ENCODE measurements around the gene AIFM1. TPM values are rescaled to one million over a fixed set of nuclear protein-coding genes. Genes with fewer than 3 reads are reported as not detected.

AIFM1 gene
- total and polyA plus RNA-seq, 2 of the 4 experiments (the other 2 are of a cell fraction): 22.0 to 27.4 TPM

DNA sequence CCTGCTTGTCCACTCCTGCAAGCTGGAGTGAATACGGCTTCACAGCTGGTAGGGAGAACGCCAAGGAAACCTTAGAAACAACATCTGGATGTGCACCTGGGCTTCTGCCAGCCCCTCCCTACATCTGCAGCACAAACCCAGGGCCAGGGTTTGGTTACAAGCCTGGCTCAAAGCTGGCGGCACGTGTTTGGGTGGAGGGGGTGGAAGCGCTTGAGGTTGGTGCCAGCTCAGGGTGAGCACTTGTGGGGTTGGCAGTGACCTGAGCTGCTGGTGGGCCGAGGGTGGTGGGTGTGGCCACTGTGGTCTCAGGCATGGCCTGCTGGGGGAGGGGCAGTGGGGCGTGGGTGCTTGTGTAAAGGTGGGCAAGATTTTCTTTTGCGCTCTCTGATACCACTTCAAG lies 70.9 kb downstream of the AIFM1 start:
- Histone ChIP-seq H2BK20ac (ENCODE audit: low read depth, low read length) (no peak overlapping the region), H3K9me1 (ENCODE audit: insufficient read depth, low read length) (peaks cover 5% of the 10 kb centered on the region), H3K4me2 (ENCODE audit: low read depth, low read length) (no peak overlapping the region), H4K8ac (ENCODE audit: low read depth in 2 of 2, low read length in 2 of 2) (no peak overlapping the region), H2AK9ac (replicated peaks; ENCODE audit: low read depth, low read length, poor library complexity) (peak overlapping the region; percentile 61), H2AK5ac (ENCODE audit: low read depth, low read length) (no peak overlapping the region), H4K5ac (ENCODE audit: low read depth, low read length) (no peak overlapping the region), H3K4me3 (ENCODE audit: insufficient read depth, low read depth, low read length) (no peak overlapping the region), H3K36me3 (ENCODE audit: control insufficient read depth, insufficient read depth, low read length) (no peaks in the 10 kb centered on the region), H2BK5ac (ENCODE audit: low read depth, low read length, poor library complexity, severe bottlenecking) (no peak overlapping the region), H3K14ac (replicated peaks; ENCODE audit: low read depth, low read length) (no peak overlapping the region), H3K4me1 (ENCODE audit: control insufficient read depth, insufficient read depth, low read length) (peaks cover 4% of the 10 kb centered on the region; the same call in 1 of the 2 replicates), H3K9me3 (ENCODE audit: control insufficient read depth, insufficient read depth, low read length) (no peaks in the 10 kb centered on the region), H3K27me3 (ENCODE audit: control insufficient read depth, insufficient read depth, low read length) (no peaks in the 10 kb centered on the region; the same call in 1 of the 2 replicates), H3K4ac (ENCODE audit: low read depth, low read length) (no peak overlapping the region), H4K91ac (ENCODE audit: insufficient read depth, low read depth, low read length) (no peak overlapping the region), H3K9ac (ENCODE audit: low read depth, low read length) (no peak overlapping the region), H3K56ac (ENCODE audit: extremely low read depth, insufficient read depth, low read length) (no peak overlapping the region), H3K23ac (ENCODE audit: low read depth, low read length) (no peak overlapping the region), H3K79me1 (ENCODE audit: low read depth in 1 of 2, low read length in 2 of 2) (peaks cover 4 to 40% of the 10 kb centered on the region in 2 experiments; a peak in 2 of 4 replicates), H3K18ac (ENCODE audit: low read depth, low read length) (no peak overlapping the region), H2BK15ac (ENCODE audit: low read depth, low read length) (no peak overlapping the region), H4K20me1 (ENCODE audit: insufficient read depth, low read length) (peaks cover 30% of the 10 kb centered on the region), H3K27ac (ENCODE audit: insufficient read depth, low read length) (no peak overlapping the region), H2BK120ac (ENCODE audit: low read depth, low read length) (no peak overlapping the region), H2AFZ (replicated peaks; ENCODE audit: low read length, poor library complexity) (no peak overlapping the region)
- in situ Hi-C loops (cut with MboI; ENCODE audit: low sequenced_read_pairs) (no loop called here), dilution Hi-C loops (cut with HindIII; ENCODE audit: low sequenced_read_pairs, unreplicated experiment) (no loop called here), intact Hi-C loops (cut with micrococcal nuclease) (no loop called here)
- ATAC-seq (ENCODE audit: low read depth): no peak
- TF ChIP-seq POLR2A (IDR thresholded peaks at IDR 0.05; ENCODE audit: low read depth, low read length) (no peak), CHD1 (IDR thresholded peaks at IDR 0.05; ENCODE audit: low read depth, low read length) (no peak), NFE2L2 (IDR thresholded peaks at IDR 0.05; ENCODE audit: low read depth, low read length) (no peak), CEBPB (IDR thresholded peaks at IDR 0.05; ENCODE audit: low read depth, low read length) (no peak), BHLHE40 (IDR thresholded peaks at IDR 0.05; ENCODE audit: low read depth, low read length) (no peak), MXI1 (IDR thresholded peaks at IDR 0.05; ENCODE audit: borderline replicate concordance, low read depth, low read length) (no peak), RCOR1 (IDR thresholded peaks at IDR 0.05; ENCODE audit: insufficient replicate concordance, low read length) (no peak)
- TF ChIP-seq, protein P1, sequence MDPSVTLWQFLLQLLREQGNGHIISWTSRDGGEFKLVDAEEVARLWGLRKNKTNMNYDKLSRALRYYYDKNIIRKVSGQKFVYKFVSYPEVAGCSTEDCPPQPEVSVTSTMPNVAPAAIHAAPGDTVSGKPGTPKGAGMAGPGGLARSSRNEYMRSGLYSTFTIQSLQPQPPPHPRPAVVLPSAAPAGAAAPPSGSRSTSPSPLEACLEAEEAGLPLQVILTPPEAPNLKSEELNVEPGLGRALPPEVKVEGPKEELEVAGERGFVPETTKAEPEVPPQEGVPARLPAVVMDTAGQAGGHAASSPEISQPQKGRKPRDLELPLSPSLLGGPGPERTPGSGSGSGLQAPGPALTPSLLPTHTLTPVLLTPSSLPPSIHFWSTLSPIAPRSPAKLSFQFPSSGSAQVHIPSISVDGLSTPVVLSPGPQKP (IDR thresholded peaks at IDR 0.05; ENCODE audit: borderline replicate concordance, low read depth, low read length): no peak
- BruUV-seq (replicated peaks): no TSS peak
- no peak for DNase-seq
- POLR2A ChIA-PET (ENCODE audit: unreplicated experiment): no interaction called here
- WGBS, 2 experiments (ENCODE audit: extremely low coverage in 2 of 2, insufficient read length in 1 of 2): 83% methylated on average over 2 of the region's 8 CpGs; no CpG with 5 or more reads in 1 of the 2 experiments
- CTCF ChIA-PET: no interaction called here

Measured in IMR-90 (cell line).